Left lung (tissue), 10 donors: Measurements from ENCODE around the gene RGS12. TPM values are rescaled to one million over a fixed set of nuclear protein-coding genes. Genes with fewer than 3 reads are reported as not detected.

Experiments used
- ATAC-seq: fragments of 200-7000 bp; cut with Tn5 transposase; one replicate; pipeline ENCODE4 v1.9.1; 2020; ENCODE audit warnings: moderate library complexity
- DNase-seq, 4 donors: peaks; one replicate each; pipeline ENCODE4 v3.0.0-alpha.2; 2013 to 2020
- H3K27ac ChIP-seq, 2 donors: fragments of 200-600 bp; sonication (generic) in 1 of 2; one replicate each; pipeline versions ENCODE4 v1.5.0 to v1.8.0; 2020 to 2021
- H3K27me3 ChIP-seq, 2 donors: fragments of 200-600 bp; sonication (generic) in 1 of 2; one replicate each; pipeline versions ENCODE4 v1.5.0 to v1.8.0; 2020 to 2021
- H3K36me3 ChIP-seq, 2 donors: fragments of 200-600 bp; sonication (generic) in 1 of 2; one replicate each; pipeline versions ENCODE4 v1.5.0 to v1.8.0; 2020 to 2021
- H3K4me1 ChIP-seq, 2 donors: fragments of 200-600 bp; one replicate each; pipeline ENCODE4 v1.8.0; 2021
- H3K4me3 ChIP-seq, 2 donors: fragments of 200-600 bp; sonication (generic) in 1 of 2; one replicate each; pipeline versions ENCODE4 v1.5.0 to v1.8.0; 2020 to 2021; ENCODE audit warnings: mild to moderate bottlenecking in 1 of 2
- H3K9me3 ChIP-seq, 2 donors: fragments of 200-600 bp; sonication (generic) in 1 of 2; one replicate each; pipeline versions ENCODE4 v1.5.0 to v1.8.0; 2020 to 2021
- intact Hi-C, 2 donors: fragments of 100-400 bp; cut with DNase I; formaldehyde crosslinking; loops; one replicate each; pipeline versions ENCODE4 v1.11.2 to v1.14.2; 2022
- polyA plus RNA-seq, 6 donors: library from polyadenylated mRNA; unstranded; fragments of 120-200 nt; gene quantifications; one replicate each; pipeline ENCODE4 v1.2.1, GENCODE V29; 2013; ENCODE audit not compliant: insufficient read length in 6 of 6
- total RNA-seq, 2 donors: library from RNA; stranded (reverse); fragmentation: NEBNext Ultra II Directional; extraction: Animal tissue kit (Norgen Biotek cat#: 25700); gene quantifications; one replicate each; pipeline ENCODE4 v1.2.1, GENCODE V29; 2021
- TF ChIP-seq, protein P1 (sequence below), 2 donors: fragments of 200-600 bp; sonication (generic) in 1 of 2; IDR thresholded peaks; one replicate each; pipeline versions ENCODE4 v1.5.0 to v1.8.0; 2021; ENCODE audit warnings: antibody characterized with exemption in 2 of 2
- donor health status: DM: no; HTN: yes; CAD: no.
- donor health status: DM: no; HTN: no; CAD: no.

RGS12 gene
- total and polyA plus RNA-seq, 8 donors, result 28.2 to 80.7 (median 68.2) TPM

DNA sequence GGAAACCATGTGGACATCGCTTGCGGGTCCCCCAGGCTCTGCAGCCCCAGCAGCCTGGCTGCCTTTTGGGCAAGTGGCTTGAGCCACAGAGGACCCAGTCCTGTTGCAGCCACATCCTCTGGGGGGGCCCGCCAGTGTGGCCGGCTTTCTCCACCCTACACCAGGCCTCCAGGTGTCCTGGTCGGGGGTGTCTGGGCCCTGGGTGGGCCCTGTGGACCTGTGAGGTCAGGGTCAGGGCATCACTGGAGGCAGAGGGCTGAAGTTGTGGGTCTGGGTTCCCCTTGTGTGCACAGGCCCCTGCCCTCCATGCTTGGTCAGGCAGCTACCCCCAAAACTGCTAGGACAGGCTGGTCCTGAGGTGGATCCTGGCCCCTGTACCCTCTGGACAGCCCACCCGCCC, 47.1 kb upstream of the RGS12 start:
- TF ChIP-seq, protein P1, sequence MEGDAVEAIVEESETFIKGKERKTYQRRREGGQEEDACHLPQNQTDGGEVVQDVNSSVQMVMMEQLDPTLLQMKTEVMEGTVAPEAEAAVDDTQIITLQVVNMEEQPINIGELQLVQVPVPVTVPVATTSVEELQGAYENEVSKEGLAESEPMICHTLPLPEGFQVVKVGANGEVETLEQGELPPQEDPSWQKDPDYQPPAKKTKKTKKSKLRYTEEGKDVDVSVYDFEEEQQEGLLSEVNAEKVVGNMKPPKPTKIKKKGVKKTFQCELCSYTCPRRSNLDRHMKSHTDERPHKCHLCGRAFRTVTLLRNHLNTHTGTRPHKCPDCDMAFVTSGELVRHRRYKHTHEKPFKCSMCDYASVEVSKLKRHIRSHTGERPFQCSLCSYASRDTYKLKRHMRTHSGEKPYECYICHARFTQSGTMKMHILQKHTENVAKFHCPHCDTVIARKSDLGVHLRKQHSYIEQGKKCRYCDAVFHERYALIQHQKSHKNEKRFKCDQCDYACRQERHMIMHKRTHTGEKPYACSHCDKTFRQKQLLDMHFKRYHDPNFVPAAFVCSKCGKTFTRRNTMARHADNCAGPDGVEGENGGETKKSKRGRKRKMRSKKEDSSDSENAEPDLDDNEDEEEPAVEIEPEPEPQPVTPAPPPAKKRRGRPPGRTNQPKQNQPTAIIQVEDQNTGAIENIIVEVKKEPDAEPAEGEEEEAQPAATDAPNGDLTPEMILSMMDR (IDR thresholded peaks at IDR 0.05), result no peak
- no peaks in the 10 kb centered on the region for H3K4me1 ChIP-seq
- intact Hi-C loops, result no loop called here
- DNase-seq, result no peak
- no peaks in the 10 kb centered on the region for H3K27me3 ChIP-seq
- no peaks in the 10 kb centered on the region for H3K9me3 ChIP-seq
- ATAC-seq, result no peak
- no peak overlapping the region for H3K4me3 ChIP-seq
- peaks cover 0 to 29% of the 10 kb centered on the region in 2 donors for H3K36me3 ChIP-seq
- H3K27ac ChIP-seq, result no peak overlapping the region

DNA sequence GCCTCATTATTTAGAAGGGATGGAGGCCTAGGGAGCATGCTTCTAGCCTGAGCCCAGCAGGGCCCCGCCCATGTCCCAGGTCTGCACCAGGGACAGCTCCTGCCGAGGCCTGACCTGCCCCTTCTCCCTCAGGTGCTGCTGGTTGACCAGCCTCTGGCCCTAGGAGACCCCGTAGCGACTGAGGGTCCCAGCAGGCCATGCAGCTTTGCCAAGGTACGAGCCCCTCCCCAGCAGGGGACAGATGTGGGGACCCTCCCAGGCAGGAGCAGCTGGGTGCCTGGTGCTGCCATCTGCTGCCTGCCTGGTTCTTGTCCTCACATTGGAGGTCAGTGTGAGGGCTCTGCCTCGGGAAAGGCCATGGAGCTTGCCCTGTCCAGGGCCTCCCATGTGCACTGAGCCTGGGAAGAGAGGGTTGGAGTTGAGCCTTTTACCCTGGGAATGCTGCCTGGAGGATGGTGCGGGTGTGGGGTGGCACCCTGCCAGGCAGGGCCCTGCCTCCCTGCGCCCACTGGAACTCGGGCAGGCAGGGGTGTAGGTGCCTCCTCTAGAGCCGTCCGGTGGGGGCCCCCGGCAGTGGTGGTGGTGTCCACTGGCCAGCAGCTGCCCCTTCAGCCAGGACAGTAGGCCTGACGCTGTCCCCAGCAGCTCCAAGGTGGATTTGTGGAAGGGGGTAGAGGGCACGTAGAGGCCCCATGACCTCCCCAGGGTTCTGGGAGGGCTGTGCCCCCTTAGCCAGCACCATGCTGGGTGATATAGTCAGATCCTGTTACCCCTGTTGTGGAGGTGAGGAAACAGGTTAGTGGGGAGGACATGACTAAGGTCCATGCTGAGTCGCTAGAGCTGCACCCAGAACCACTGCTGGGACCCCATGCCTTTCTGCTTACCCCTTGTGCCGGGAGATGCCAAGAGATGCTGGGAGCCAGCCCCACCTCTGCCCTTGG, 46.1 kb upstream of the RGS12 start:
- DNase-seq (peak in 1 of 4 donors; percentile 50), ATAC-seq (no peak)
- TF ChIP-seq, protein P1 (IDR thresholded peaks at IDR 0.05), result no peak
- Histone ChIP-seq H3K36me3 (peaks cover 0 to 19% of the 10 kb centered on the region in 2 donors), H3K9me3 (no peaks in the 10 kb centered on the region), H3K4me1 (no peaks in the 10 kb centered on the region), H3K27ac (no peak overlapping the region), H3K27me3 (no peaks in the 10 kb centered on the region), H3K4me3 (no peak overlapping the region)
- intact Hi-C loops, result no loop called here

DNA sequence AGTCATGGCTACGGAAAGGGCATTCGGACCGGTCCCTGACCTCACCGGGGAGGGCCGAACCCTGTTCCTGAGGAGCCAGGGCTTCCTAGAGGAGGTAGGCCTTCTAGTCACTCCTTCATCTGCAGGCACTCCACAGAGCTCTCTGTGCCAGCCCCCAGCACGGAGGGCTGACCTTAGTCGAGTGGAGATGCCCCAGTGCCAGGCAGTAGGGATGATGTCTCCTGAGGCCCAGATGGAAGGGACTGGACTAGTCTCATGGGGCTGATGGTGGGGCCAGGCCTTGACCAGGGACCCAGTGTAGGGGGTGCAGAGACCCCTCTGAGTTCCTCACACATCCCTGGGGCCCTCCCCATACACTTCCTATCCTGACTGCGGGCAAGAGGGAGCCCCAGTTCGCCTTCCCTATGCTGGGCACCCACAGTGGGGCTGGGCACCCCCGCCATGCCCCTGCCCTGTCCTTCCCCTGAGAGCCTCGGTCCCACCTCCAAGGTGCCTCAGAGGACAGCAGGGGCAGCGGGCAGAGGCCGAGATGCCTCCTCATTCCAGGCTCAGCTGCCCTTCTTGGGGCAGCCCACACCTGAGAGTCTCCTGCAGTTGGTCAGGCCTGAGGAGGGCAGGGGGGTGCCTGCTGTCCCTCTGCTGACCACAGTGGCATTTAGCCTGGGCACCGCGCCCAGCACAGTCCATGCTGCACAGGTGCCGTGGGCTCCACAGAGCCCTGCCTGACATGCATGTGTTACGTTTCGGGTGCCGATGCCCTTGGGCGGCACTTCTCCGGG, 45.2 kb upstream of the RGS12 start:
- H3K27ac ChIP-seq, result no peak overlapping the region
- intact Hi-C loops, result no loop called here

DNA sequence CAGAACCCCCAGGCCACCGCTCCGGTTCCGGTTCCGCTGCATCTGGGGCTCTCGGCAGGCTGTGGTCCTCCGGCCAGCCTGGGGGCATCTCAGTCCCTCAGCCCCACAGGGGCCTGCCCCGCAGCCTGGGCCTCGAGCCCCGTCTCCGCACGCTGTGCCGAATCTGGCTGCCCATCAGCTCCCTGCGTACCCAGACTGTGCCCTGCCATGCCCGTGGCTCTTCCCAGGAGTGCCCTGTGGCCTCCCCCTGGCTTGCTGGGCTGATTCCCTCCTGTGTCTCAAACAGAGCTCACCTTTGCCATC, 44.7 kb upstream of the RGS12 start:
- ATAC-seq (no peak), DNase-seq (no peak)
- intact Hi-C loops, result no loop called here
- Histone ChIP-seq H3K36me3 (peaks cover 0 to 6% of the 10 kb centered on the region in 2 donors), H3K9me3 (no peaks in the 10 kb centered on the region), H3K4me1 (no peaks in the 10 kb centered on the region), H3K4me3 (no peak overlapping the region), H3K27ac (no peak overlapping the region), H3K27me3 (no peaks in the 10 kb centered on the region)
- TF ChIP-seq, protein P1 (IDR thresholded peaks at IDR 0.05), result no peak

More for the DNA sequence above, 45.2 kb upstream of the RGS12 start:
- DNase-seq, result peak in 1 of 4 donors; percentile 69
- TF ChIP-seq, protein P1 (IDR thresholded peaks at IDR 0.05), result no peak
- no peak for ATAC-seq
- Histone ChIP-seq H3K36me3 (peaks cover 0 to 12% of the 10 kb centered on the region in 2 donors), H3K9me3 (no peaks in the 10 kb centered on the region), H3K27me3 (no peaks in the 10 kb centered on the region), H3K4me1 (no peaks in the 10 kb centered on the region), H3K4me3 (no peak overlapping the region)
